Trophoblast cell (in vitro differentiated cells and primary cell): ENCODE data around the gene NAAA.
A peak's percentile ranks its signal among the peaks of the same experiment; 100 is the strongest.
"Not testable (repeated sequence)": the region's sequence is repeated elsewhere in the genome, so short reads cannot be mapped to it uniquely, and the experiment has no call there.

ENCODE experiments used
- DNase-seq, 2 donors: peaks; one replicate each; pipeline ENCODE4 v3.0.0-alpha.2; 2016
- H2AFZ ChIP-seq: 2 replicates; pipeline ENCODE4 v1.6.1; 2013; ENCODE audit warnings: low read length, moderate library complexity, mild to moderate bottlenecking; ENCODE audit not compliant: insufficient read depth, poor library complexity
- H2AK5ac ChIP-seq: 2 replicates; pipeline ENCODE4 v1.6.1; 2013; ENCODE audit warnings: mild to moderate bottlenecking, low read length
- H2BK120ac ChIP-seq: 2 replicates; pipeline ENCODE4 v1.6.1; 2013; ENCODE audit warnings: low read length, mild to moderate bottlenecking, moderate library complexity; ENCODE audit not compliant: insufficient read depth, poor library complexity
- H2BK12ac ChIP-seq: 2 replicates; pipeline ENCODE4 v1.6.1; 2013; ENCODE audit warnings: mild to moderate bottlenecking, low read length, moderate library complexity
- H2BK5ac ChIP-seq: 2 replicates; pipeline ENCODE4 v1.6.1; 2013; ENCODE audit warnings: low read length, low read depth, moderate library complexity, mild to moderate bottlenecking; ENCODE audit not compliant: poor library complexity
- H3K14ac ChIP-seq: 2 replicates; pipeline ENCODE4 v1.6.1; 2013; ENCODE audit warnings: mild to moderate bottlenecking, low read length
- H3K18ac ChIP-seq: 2 replicates; pipeline ENCODE4 v1.6.1; 2013; ENCODE audit warnings: mild to moderate bottlenecking, low read length
- H3K23ac ChIP-seq: 2 replicates; pipeline ENCODE4 v1.6.1; 2013; ENCODE audit warnings: low read length
- H3K27ac ChIP-seq: 2 replicates; pipeline ENCODE4 v1.5.1; 2013; ENCODE audit warnings: low read depth, mild to moderate bottlenecking, inconsistent platforms, low read length, moderate library complexity
- H3K27me3 ChIP-seq: 2 replicates; pipeline ENCODE4 v1.6.1; 2013; ENCODE audit warnings: inconsistent platforms, mild to moderate bottlenecking, low read length, moderate library complexity; ENCODE audit not compliant: insufficient read depth
- H3K36me3 ChIP-seq, 2 experiments: 1 replicate in 1 of 2; 2 replicates in 1 of 2; pipeline ENCODE4 v1.6.1; 2013; ENCODE audit warnings: low read length in 2 of 2, mild to moderate bottlenecking in 2 of 2, moderate library complexity in 1 of 2; ENCODE audit not compliant: insufficient read depth in 2 of 2, control insufficient read depth in 1 of 2
- H3K4ac ChIP-seq: 2 replicates; pipeline ENCODE4 v1.6.1; 2013; ENCODE audit warnings: low read depth, mild to moderate bottlenecking, low read length, moderate library complexity
- H3K4me1 ChIP-seq, 2 experiments: 1 replicate in 1 of 2; 2 replicates in 1 of 2; pipeline ENCODE4 v1.6.1; 2013; ENCODE audit warnings: low read length in 2 of 2, mild to moderate bottlenecking in 2 of 2, moderate library complexity in 1 of 2; ENCODE audit not compliant: insufficient read depth in 2 of 2, control insufficient read depth in 1 of 2
- H3K4me2 ChIP-seq: 2 replicates; pipeline ENCODE4 v1.6.1; 2013; ENCODE audit warnings: inconsistent platforms, mild to moderate bottlenecking, low read length, moderate library complexity
- H3K4me3 ChIP-seq: 2 replicates; pipeline ENCODE4 v1.5.1; 2013; ENCODE audit warnings: mild to moderate bottlenecking, low read depth, low read length, inconsistent platforms
- H3K79me1 ChIP-seq: one replicate; pipeline ENCODE4 v1.6.1; 2013; ENCODE audit warnings: low read length
- H3K79me2 ChIP-seq: 2 replicates; pipeline ENCODE4 v1.6.1; 2013; ENCODE audit warnings: low read length, mild to moderate bottlenecking; ENCODE audit not compliant: control insufficient read depth, insufficient read depth, poor library complexity
- H3K9ac ChIP-seq: 2 replicates; pipeline ENCODE4 v1.6.1; 2013; ENCODE audit warnings: mild to moderate bottlenecking, low read length
- H3K9me3 ChIP-seq: 2 replicates; pipeline ENCODE4 v1.6.1; 2013; ENCODE audit warnings: low read depth, mild to moderate bottlenecking, control low read depth, inconsistent platforms, low read length; ENCODE audit not compliant: insufficient read depth
- H4K12ac ChIP-seq: 2 replicates; pipeline ENCODE4 v1.6.1; 2013; ENCODE audit warnings: low read depth, mild to moderate bottlenecking, low read length, moderate library complexity
- H4K8ac ChIP-seq: 2 replicates; pipeline ENCODE4 v1.6.1; 2013; ENCODE audit warnings: low read depth, mild to moderate bottlenecking, low read length, moderate library complexity
- H4K91ac ChIP-seq: one replicate; pipeline ENCODE4 v1.6.1; 2013; ENCODE audit warnings: low read depth, mild to moderate bottlenecking, low read length, moderate library complexity
- WGBS: extraction: QIAGEN DNeasy Blood & Tissue Kit; methylation state at CpG from one replicate; pipeline ENCODE4 v1.1.7; 2013; ENCODE audit warnings: missing lambda C conversion rate; ENCODE audit not compliant: insufficient read length, insufficient coverage; ENCODE audit errors: extremely low coverage; 5-methylcytosine and 5-hydroxymethylcytosine counted together

NAAA gene

DNA sequence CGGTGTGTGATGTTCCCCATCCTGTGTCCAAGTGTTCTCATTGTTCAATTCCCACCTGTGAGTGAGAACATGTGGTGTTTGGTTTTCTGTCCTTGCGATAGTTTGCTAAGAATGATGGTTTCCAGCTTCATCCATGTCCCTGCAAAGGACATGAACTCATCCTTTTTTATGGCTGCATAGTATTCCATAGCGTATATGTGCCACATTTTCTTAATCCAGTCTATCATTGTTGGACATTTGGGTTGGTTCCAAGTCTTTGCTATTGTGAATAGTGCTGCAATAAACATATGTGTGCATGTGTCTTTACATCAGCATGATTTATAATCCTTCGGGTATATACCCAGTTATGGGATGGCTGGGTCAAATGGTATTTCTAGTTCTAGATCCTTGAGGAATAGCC, 21.3 kb upstream of the NAAA start:
- H3K9ac ChIP-seq, result not testable (repeated sequence)
- WGBS, result no CpG with 5 or more reads among the region's 4 CpGs

GRCh38 chr4:75958546-75958945, 17.7 kb upstream of the NAAA start:
- not testable (repeated sequence) for H3K4ac ChIP-seq, H3K18ac ChIP-seq, H2BK5ac ChIP-seq, H3K4me3 ChIP-seq, H3K23ac ChIP-seq, H2AK5ac ChIP-seq, H2AFZ ChIP-seq, H3K9ac ChIP-seq, H4K8ac ChIP-seq, H4K12ac ChIP-seq, H3K4me1 ChIP-seq, H3K27me3 ChIP-seq, H2BK120ac ChIP-seq, H3K79me1 ChIP-seq, H3K9me3 ChIP-seq, H4K91ac ChIP-seq, H3K79me2 ChIP-seq, H3K27ac ChIP-seq, H3K14ac ChIP-seq, H3K4me2 ChIP-seq, H2BK12ac ChIP-seq
- no CpG with 5 or more reads among the region's 7 CpGs for WGBS
- H3K36me3 ChIP-seq, result peaks cover 29 to 35% of the 10 kb centered on the region in 2 experiments
- DNase-seq, result peak; percentile 23 to 70

More for the DNA sequence above, 21.3 kb upstream of the NAAA start:
- H2AK5ac ChIP-seq, H3K9me3 ChIP-seq, H2BK5ac ChIP-seq, H3K14ac ChIP-seq, H3K79me2 ChIP-seq, H3K18ac ChIP-seq, H3K4me2 ChIP-seq, H3K27me3 ChIP-seq, H2BK12ac ChIP-seq, DNase-seq, H3K27ac ChIP-seq, H2BK120ac ChIP-seq, H3K4ac ChIP-seq, H4K12ac ChIP-seq, H2AFZ ChIP-seq, H3K23ac ChIP-seq, H4K91ac ChIP-seq, H3K4me1 ChIP-seq, H4K8ac ChIP-seq, H3K79me1 ChIP-seq, H3K4me3 ChIP-seq: not testable (repeated sequence)
- peaks cover 22 to 29% of the 10 kb centered on the region in 2 experiments for H3K36me3 ChIP-seq

- H3K79me1 ChIP-seq, H3K9ac ChIP-seq, DNase-seq, H3K79me2 ChIP-seq, H2BK5ac ChIP-seq, H3K4me3 ChIP-seq, H2BK12ac ChIP-seq, H3K27me3 ChIP-seq, H3K4ac ChIP-seq, H2AK5ac ChIP-seq, H4K91ac ChIP-seq, H3K23ac ChIP-seq, H3K18ac ChIP-seq, H2AFZ ChIP-seq, H3K4me1 ChIP-seq, H4K8ac ChIP-seq, H4K12ac ChIP-seq, H3K4me2 ChIP-seq, H2BK120ac ChIP-seq, H3K27ac ChIP-seq, H3K9me3 ChIP-seq, H3K14ac ChIP-seq: not testable (repeated sequence)
- no CpG with 5 or more reads among the region's 5 CpGs for WGBS
- peaks cover 28 to 40% of the 10 kb centered on the region in 2 experiments for H3K36me3 ChIP-seq
Observed at GRCh38 chr4:75954811-75955210, 14.0 kb upstream of the NAAA start.

GRCh38 chr4:75953509-75953908, 12.7 kb upstream of the NAAA start:
- no peak overlapping the region for H3K23ac ChIP-seq
- no peak overlapping the region for H3K4ac ChIP-seq
- H3K4me2 ChIP-seq, result no peak overlapping the region
- H2BK12ac ChIP-seq, result no peak overlapping the region
- no peaks in the 10 kb centered on the region for H3K79me2 ChIP-seq
- H3K18ac ChIP-seq, result no peak overlapping the region
- no peaks in the 10 kb centered on the region for H3K9me3 ChIP-seq
- no peaks in the 10 kb centered on the region for H3K79me1 ChIP-seq
- H3K27me3 ChIP-seq, result no peaks in the 10 kb centered on the region
- no peak overlapping the region for H4K8ac ChIP-seq
- no peak overlapping the region for H2BK120ac ChIP-seq
- no peak overlapping the region for H2AK5ac ChIP-seq
- no peak overlapping the region for H3K27ac ChIP-seq
- no CpG with 5 or more reads among the region's 2 CpGs for WGBS
- no peak overlapping the region for H4K12ac ChIP-seq
- H3K9ac ChIP-seq, result no peak overlapping the region
- no peak overlapping the region for H4K91ac ChIP-seq
- DNase-seq, result no peak
- H2AFZ ChIP-seq, result no peak overlapping the region
- peaks cover 23 to 36% of the 10 kb centered on the region in 2 experiments for H3K36me3 ChIP-seq
- H2BK5ac ChIP-seq, result no peak overlapping the region
- H3K4me1 ChIP-seq, result no peaks in the 10 kb centered on the region
- no peak overlapping the region for H3K14ac ChIP-seq
- H3K4me3 ChIP-seq, result no peak overlapping the region
